Measurements from ENCODE around the gene CHD9. TPM values are rescaled to one million over a fixed set of nuclear protein-coding genes. Genes with fewer than 3 reads are reported as not detected.

CHD9 gene
- total RNA-seq, 1 donor from 2014 or later = 86.0 TPM

- no peaks in the 10 kb centered on the region for H3K79me2 ChIP-seq (ENCODE audit: low read depth)
- H4K20me1 ChIP-seq (ENCODE audit: low read depth) = no peaks in the 10 kb centered on the region
- Mint-ChIP-seq H3K36me3 (no peaks in the 10 kb centered on the region), H3K27ac (peak overlapping the region; percentile 94), H3K9me3 (no peaks in the 10 kb centered on the region), H3K4me1 (peaks cover 30% of the 10 kb centered on the region), H3K27me3 (ENCODE audit: insufficient read depth, low read depth) (peaks cover 6% of the 10 kb centered on the region), H3K4me3 (no peak overlapping the region)
- no peaks in the 10 kb centered on the region for H3F3A ChIP-seq (ENCODE audit: low read depth)
- no peak for TF ChIP-seq EZH2phosphoT487 (IDR thresholded peaks at IDR 0.05)
- no peak overlapping the region for H3K27ac ChIP-seq
- DNase-seq (ENCODE audit: low spot score) = no peak
- H3K27me3 ChIP-seq = no peaks in the 10 kb centered on the region
- H3K36me3 ChIP-seq = no peaks in the 10 kb centered on the region
- no peak overlapping the region for H3K4me2 ChIP-seq
- no peak overlapping the region for H3K9ac ChIP-seq
- H3K4me1 ChIP-seq = no peaks in the 10 kb centered on the region
- no peak overlapping the region for H3K4me3 ChIP-seq
- no peaks in the 10 kb centered on the region for H3K9me3 ChIP-seq (ENCODE audit: low read depth)
- H2AFZ ChIP-seq (replicated peaks) = no peak overlapping the region
Observed at GRCh38 chr16:53358884-53359283, 304.1 kb downstream of the CHD9 start.

GRCh38 chr16:53369921-53370320, 315.1 kb downstream of the CHD9 start:
- Histone ChIP-seq H3K36me3 (no peaks in the 10 kb centered on the region), H3K4me3 (no peak overlapping the region), H3K4me2 (no peak overlapping the region), H3K4me1 (no peaks in the 10 kb centered on the region), H2AFZ (replicated peaks) (no peak overlapping the region), H3F3A (ENCODE audit: low read depth) (no peaks in the 10 kb centered on the region), H4K20me1 (ENCODE audit: low read depth) (no peaks in the 10 kb centered on the region), H3K27me3 (no peaks in the 10 kb centered on the region), H3K27ac (no peak overlapping the region), H3K79me2 (ENCODE audit: low read depth) (no peaks in the 10 kb centered on the region), H3K9me3 (ENCODE audit: low read depth) (no peaks in the 10 kb centered on the region), H3K9ac (no peak overlapping the region)
- DNase-seq (ENCODE audit: low spot score) = no peak
- no peak overlapping the region for H3K4me3 Mint-ChIP-seq
- H3K27ac Mint-ChIP-seq = no peak overlapping the region
- H3K4me1 Mint-ChIP-seq = no peaks in the 10 kb centered on the region
- H3K27me3 Mint-ChIP-seq (ENCODE audit: insufficient read depth, low read depth) = peaks cover 2% of the 10 kb centered on the region
- H3K9me3 Mint-ChIP-seq = no peaks in the 10 kb centered on the region
- TF ChIP-seq EZH2 (IDR thresholded peaks at IDR 0.05) (no peak), EZH2phosphoT487 (IDR thresholded peaks at IDR 0.05) (no peak), CTCF (IDR thresholded peaks at IDR 0.05) (no peak)
- no peaks in the 10 kb centered on the region for H3K36me3 Mint-ChIP-seq

GRCh38 chr16:53370827-53371226, 316.0 kb downstream of the CHD9 start:
- Histone ChIP-seq H3K36me3 (no peaks in the 10 kb centered on the region), H3K9ac (no peak overlapping the region), H3K79me2 (ENCODE audit: low read depth) (no peaks in the 10 kb centered on the region), H3K9me3 (ENCODE audit: low read depth) (no peaks in the 10 kb centered on the region), H4K20me1 (ENCODE audit: low read depth) (no peaks in the 10 kb centered on the region), H3K4me3 (no peak overlapping the region), H3F3A (ENCODE audit: low read depth) (no peaks in the 10 kb centered on the region), H2AFZ (replicated peaks) (no peak overlapping the region), H3K4me1 (no peaks in the 10 kb centered on the region), H3K4me2 (no peak overlapping the region), H3K27me3 (no peaks in the 10 kb centered on the region), H3K27ac (no peak overlapping the region)
- Mint-ChIP-seq H3K36me3 (no peaks in the 10 kb centered on the region), H3K27me3 (ENCODE audit: insufficient read depth, low read depth) (peaks cover 2% of the 10 kb centered on the region), H3K9me3 (no peaks in the 10 kb centered on the region), H3K27ac (no peak overlapping the region), H3K4me1 (no peaks in the 10 kb centered on the region), H3K4me3 (no peak overlapping the region)
- TF ChIP-seq CTCF (IDR thresholded peaks at IDR 0.05) (no peak), EZH2phosphoT487 (IDR thresholded peaks at IDR 0.05) (no peak), EZH2 (IDR thresholded peaks at IDR 0.05) (no peak)
- no peak for DNase-seq (ENCODE audit: low spot score)

GRCh38 chr16:53372992-53373871, 318.4 kb downstream of the CHD9 start:
- H2AFZ ChIP-seq (replicated peaks) = no peak overlapping the region
- H3K27me3 ChIP-seq = no peaks in the 10 kb centered on the region
- no peak overlapping the region for H3K27ac Mint-ChIP-seq

More at GRCh38 chr16:53372992-53373871, 318.4 kb downstream of the CHD9 start:
- Mint-ChIP-seq H3K4me1 (no peaks in the 10 kb centered on the region), H3K4me3 (no peak overlapping the region), H3K36me3 (no peaks in the 10 kb centered on the region), H3K27me3 (ENCODE audit: insufficient read depth, low read depth) (peaks cover 2% of the 10 kb centered on the region), H3K9me3 (no peaks in the 10 kb centered on the region)
- H4K20me1 ChIP-seq (ENCODE audit: low read depth) = no peaks in the 10 kb centered on the region
- DNase-seq (ENCODE audit: low spot score) = no peak
- TF ChIP-seq CTCF (IDR thresholded peaks at IDR 0.05) (no peak), EZH2phosphoT487 (IDR thresholded peaks at IDR 0.05) (no peak), EZH2 (IDR thresholded peaks at IDR 0.05) (no peak)
- no peaks in the 10 kb centered on the region for H3K9me3 ChIP-seq (ENCODE audit: low read depth)
- H3K4me3 ChIP-seq = no peak overlapping the region
- no peaks in the 10 kb centered on the region for H3K36me3 ChIP-seq
- no peaks in the 10 kb centered on the region for H3K4me1 ChIP-seq
- H3K79me2 ChIP-seq (ENCODE audit: low read depth) = no peaks in the 10 kb centered on the region
- no peak overlapping the region for H3K27ac ChIP-seq
- no peaks in the 10 kb centered on the region for H3F3A ChIP-seq (ENCODE audit: low read depth)
- H3K4me2 ChIP-seq = no peak overlapping the region
- no peak overlapping the region for H3K9ac ChIP-seq
